ENCODE measurements around the gene POLD4. TPM values are rescaled to one million over a fixed set of nuclear protein-coding genes. Genes with fewer than 3 reads are reported as not detected.

The POLD4 gene
- total and polyA plus RNA-seq, 7 experiments from 2014 or later = 59.9 to 116 (median 95.1) TPM

GRCh38 chr11:67384851-67385366, 31.6 kb upstream of the POLD4 start:
- H3K9me3 Mint-ChIP-seq = no peaks in the 10 kb centered on the region
- Histone ChIP-seq H3K9me3 (ENCODE audit: control insufficient read depth in 2 of 3, low read length in 3 of 3) (no peaks in the 10 kb centered on the region), H3K4me1 (ENCODE audit: control insufficient read depth in 2 of 2, insufficient read depth in 2 of 2, low read length in 2 of 2) (peaks cover 0 to 5% of the 10 kb centered on the region in 2 donors), H3K4me3 (ENCODE audit: low read length) (no peak overlapping the region), H3K27me3 (ENCODE audit: control insufficient read depth in 2 of 2, insufficient read depth in 2 of 2, low read length in 2 of 2) (no peaks in the 10 kb centered on the region), H3K27ac (ENCODE audit: low read depth, low read length) (no peak overlapping the region), H3K36me3 (ENCODE audit: control insufficient read depth in 2 of 3, insufficient read depth in 3 of 3, low read length in 3 of 3) (no peaks in the 10 kb centered on the region)
- peaks cover 15 to 25% (median 19%) of the 10 kb centered on the region in 7 donors for H3K4me1 Mint-ChIP-seq
- POLR2A ChIA-PET = interaction anchor here (1.4 to 25.4 kb wide), 4 partner anchors 32 to 41 kb away, joined by 5 to 1530 read pairs (median 25); partner anchors contain the start of genes CARNS1, POLD4, PTPRCAP and RPS6KB2
- H3K27ac Mint-ChIP-seq = no peak overlapping the region
- ATAC-seq (no peak), DNase-seq (no peak)
- CTCF ChIA-PET = interaction anchor here (1.1 to 21.2 kb wide), 4 partner anchors 12 to 57 kb away, joined by 3 to 495 read pairs (median 13); partner anchors contain the start of gene POLD4
- no peak overlapping the region for H3K4me3 Mint-ChIP-seq
- peaks cover 0 to 37% (median 0%) of the 10 kb centered on the region in 5 donors for H3K27me3 Mint-ChIP-seq
- H3K36me3 Mint-ChIP-seq = peaks cover 0 to 2% (median 0%) of the 10 kb centered on the region in 5 donors
- intact Hi-C loops (cut with micrococcal nuclease) = no loop called here

GRCh38 chr11:67382276-67383136, 29.2 kb upstream of the POLD4 start:
- H3K4me1 ChIP-seq (ENCODE audit: control insufficient read depth in 2 of 2, insufficient read depth in 2 of 2, low read length in 2 of 2) = peaks cover 0 to 5% of the 10 kb centered on the region in 2 donors
- peaks cover 0 to 38% (median 0%) of the 10 kb centered on the region in 5 donors for H3K27me3 Mint-ChIP-seq

GRCh38 chr11:67381244-67381972, 28.1 kb upstream of the POLD4 start:
- Histone ChIP-seq H3K27me3 (ENCODE audit: control insufficient read depth in 2 of 2, insufficient read depth in 2 of 2, low read length in 2 of 2) (no peaks in the 10 kb centered on the region), H3K4me1 (ENCODE audit: control insufficient read depth in 2 of 2, insufficient read depth in 2 of 2, low read length in 2 of 2) (peaks cover 0 to 5% of the 10 kb centered on the region in 2 donors), H3K9me3 (ENCODE audit: control insufficient read depth in 2 of 3, low read length in 3 of 3) (no peaks in the 10 kb centered on the region), H3K4me3 (ENCODE audit: low read length) (no peak overlapping the region), H3K36me3 (ENCODE audit: control insufficient read depth in 2 of 3, insufficient read depth in 3 of 3, low read length in 3 of 3) (no peaks in the 10 kb centered on the region), H3K27ac (ENCODE audit: low read depth, low read length) (no peak overlapping the region)
- no peaks in the 10 kb centered on the region for H3K9me3 Mint-ChIP-seq
- POLR2A ChIA-PET = interaction anchor here (0.6 to 16.2 kb wide), 7 partner anchors 10 to 93 kb away, joined by 3 to 272 read pairs (median 6); partner anchors contain the start of genes ANKRD13D, POLD4, PPP1CA and RAD9A
- no peaks in the 10 kb centered on the region for H3K36me3 Mint-ChIP-seq
- no peak overlapping the region for H3K4me3 Mint-ChIP-seq
- H3K4me1 Mint-ChIP-seq = peaks cover 6 to 20% (median 8%) of the 10 kb centered on the region in 7 donors
- CTCF ChIA-PET = interaction anchor here (0.6 to 21.2 kb wide), 18 partner anchors 9 to 992 kb away, joined by 3 to 495 read pairs (median 6); partner anchors contain the start of genes CLCF1, POLD4 and PPP1CA
- intact Hi-C loops (cut with micrococcal nuclease) = no loop called here
- ATAC-seq = peak; percentile 60
- DNase-seq = no peak
- H3K27me3 Mint-ChIP-seq = peaks cover 0 to 44% (median 0%) of the 10 kb centered on the region in 5 donors
- H3K27ac Mint-ChIP-seq = no peak overlapping the region

More at GRCh38 chr11:67382276-67383136, 29.2 kb upstream of the POLD4 start:
- H3K4me3 Mint-ChIP-seq = no peak overlapping the region
- H3K36me3 Mint-ChIP-seq = no peaks in the 10 kb centered on the region
- Histone ChIP-seq H3K27ac (ENCODE audit: low read depth, low read length) (no peak overlapping the region), H3K36me3 (ENCODE audit: control insufficient read depth in 2 of 3, insufficient read depth in 3 of 3, low read length in 3 of 3) (no peaks in the 10 kb centered on the region), H3K9me3 (ENCODE audit: control insufficient read depth in 2 of 3, low read length in 3 of 3) (no peaks in the 10 kb centered on the region), H3K27me3 (ENCODE audit: control insufficient read depth in 2 of 2, insufficient read depth in 2 of 2, low read length in 2 of 2) (no peaks in the 10 kb centered on the region), H3K4me3 (ENCODE audit: low read length) (no peak overlapping the region)
- ChIA-PET CTCF (interaction anchor here (0.6 to 21.2 kb wide), 20 partner anchors 10 to 302 kb away, joined by 3 to 495 read pairs (median 6); partner anchors contain the start of genes CLCF1, POLD4 and PPP1CA), POLR2A (interaction anchor here (0.9 to 16.2 kb wide), 8 partner anchors 9 to 113 kb away, joined by 3 to 272 read pairs (median 5); partner anchors contain the start of genes ANKRD13D, POLD4, PPP1CA and RAD9A)
- no peaks in the 10 kb centered on the region for H3K9me3 Mint-ChIP-seq
- ATAC-seq = peak; percentile 96
- peak overlapping the region in 2 of 9 donors; percentile 1 to 79 for H3K27ac Mint-ChIP-seq
- H3K4me1 Mint-ChIP-seq = peaks cover 4 to 20% (median 8%) of the 10 kb centered on the region in 7 donors
- DNase-seq = peak; percentile 67 to 86 (median 79)
- intact Hi-C loops (cut with micrococcal nuclease) = loop anchor here (1.0 kb wide), 8 partner anchors 8 to 120 kb away; partner anchors contain the start of genes GRK2 (in 1 of the 2) and POLD4 (in 1 of the 2)

- H3K36me3 ChIP-seq (ENCODE audit: control insufficient read depth in 2 of 3, insufficient read depth in 3 of 3, low read length in 3 of 3) = no peaks in the 10 kb centered on the region
- Mint-ChIP-seq H3K4me3 (no peak overlapping the region), H3K4me1 (peaks cover 6 to 27% (median 17%) of the 10 kb centered on the region in 7 donors), H3K9me3 (no peaks in the 10 kb centered on the region), H3K27me3 (peaks cover 0 to 44% (median 4%) of the 10 kb centered on the region in 5 donors), H3K27ac (no peak overlapping the region), H3K36me3 (no peaks in the 10 kb centered on the region)
- peaks cover 4 to 9% of the 10 kb centered on the region in 2 donors for H3K4me1 ChIP-seq (ENCODE audit: control insufficient read depth in 2 of 2, insufficient read depth in 2 of 2, low read length in 2 of 2)
- ATAC-seq (no peak), DNase-seq (no peak)
- ChIA-PET CTCF (interaction anchor here (0.7 to 21.2 kb wide), 7 partner anchors 9 to 573 kb away, joined by 3 to 495 read pairs (median 20); partner anchors contain the start of gene POLD4), POLR2A (interaction anchor here (0.7 to 16.2 kb wide), 2 partner anchors 22 to 110 kb away, joined by 3 to 272 read pairs; partner anchors contain the start of gene POLD4)
- intact Hi-C loops (cut with micrococcal nuclease) = no loop called here
- H3K27me3 ChIP-seq (ENCODE audit: control insufficient read depth in 2 of 2, insufficient read depth in 2 of 2, low read length in 2 of 2) = peaks cover 0 to under 1% of the 10 kb centered on the region in 2 donors
- H3K27ac ChIP-seq (ENCODE audit: low read depth, low read length) = no peak overlapping the region
- H3K4me3 ChIP-seq (ENCODE audit: low read length) = no peak overlapping the region
- no peaks in the 10 kb centered on the region for H3K9me3 ChIP-seq (ENCODE audit: control insufficient read depth in 2 of 3, low read length in 3 of 3)
Measured at GRCh38 chr11:67379061-67380058, 26.0 kb upstream of the POLD4 start.

- intact Hi-C loops (cut with micrococcal nuclease) = no loop called here
- Histone ChIP-seq H3K4me3 (ENCODE audit: low read length) (no peak overlapping the region), H3K9me3 (ENCODE audit: control insufficient read depth in 2 of 3, low read length in 3 of 3) (no peaks in the 10 kb centered on the region), H3K36me3 (ENCODE audit: control insufficient read depth in 2 of 3, insufficient read depth in 3 of 3, low read length in 3 of 3) (no peaks in the 10 kb centered on the region), H3K27ac (ENCODE audit: low read depth, low read length) (no peak overlapping the region), H3K4me1 (ENCODE audit: control insufficient read depth in 2 of 2, insufficient read depth in 2 of 2, low read length in 2 of 2) (peaks cover 11 to 17% of the 10 kb centered on the region in 2 donors), H3K27me3 (ENCODE audit: control insufficient read depth in 2 of 2, insufficient read depth in 2 of 2, low read length in 2 of 2) (peaks cover 0 to 5% of the 10 kb centered on the region in 2 donors)
- Mint-ChIP-seq H3K27ac (no peak overlapping the region), H3K9me3 (no peaks in the 10 kb centered on the region), H3K4me1 (peaks cover 6 to 32% (median 23%) of the 10 kb centered on the region in 7 donors), H3K27me3 (peaks cover 0 to 48% (median 10%) of the 10 kb centered on the region in 5 donors), H3K36me3 (peaks cover 0 to 1% (median 0%) of the 10 kb centered on the region in 5 donors), H3K4me3 (no peak overlapping the region)
- DNase-seq (no peak), ATAC-seq (no peak)
- ChIA-PET POLR2A (interaction anchor here (16.2 kb wide), 1 partner anchor 22 kb away, joined by 272 read pairs; the partner anchor contains the start of gene POLD4), CTCF (interaction anchor here (0.7 to 21.2 kb wide), 4 partner anchors 22 to 572 kb away, joined by 3 to 495 read pairs (median 60); partner anchors contain the start of gene POLD4)
Measured at GRCh38 chr11:67378544-67378943, 25.2 kb upstream of the POLD4 start.

Data from naive thymus-derived CD4-positive, alpha-beta T cell (primary cell).